GM06990 (cell line): ENCODE measurements around the gene TMEM178B.

Source experiments
- DNase-seq: peaks from one replicate; pipeline ENCODE4 v3.0.0-alpha.2; 2011; ENCODE audit not compliant: insufficient read length; ENCODE audit errors: extremely low read depth
- H3K27me3 ChIP-seq: replicated peaks from 2 replicates; pipeline ENCODE4 v1.6.0; 2011; ENCODE audit warnings: low read length; ENCODE audit not compliant: control insufficient read depth, insufficient read depth
- H3K36me3 ChIP-seq: 2 replicates; pipeline ENCODE4 v1.5.1; 2011; ENCODE audit warnings: low read length; ENCODE audit not compliant: control insufficient read depth, insufficient read depth
- H3K4me3 ChIP-seq: replicated peaks from 2 replicates; pipeline ENCODE4 v1.5.1; 2011; ENCODE audit warnings: low read depth, mild to moderate bottlenecking, control low read depth, low read length
- CTCF ChIP-seq: IDR thresholded peaks from 2 replicates; pipeline ENCODE4 v1.5.1; 2011; ENCODE audit warnings: low read length, control low read depth, mild to moderate bottlenecking, inconsistent platforms; ENCODE audit not compliant: insufficient read depth, poor library complexity, severe bottlenecking

Gene TMEM178B

GRCh38 chr7:141235656-141236055, 161.8 kb downstream of the TMEM178B start:
- TF ChIP-seq CTCF = no peak
- DNase-seq = no peak
- Histone ChIP-seq H3K36me3 (no peaks in the 10 kb centered on the region), H3K27me3 (no peaks in the 10 kb centered on the region; the same call in none of the 2 replicates), H3K4me3 (no peak overlapping the region)

- no peaks in the 10 kb centered on the region; the same call in none of the 2 replicates for H3K27me3 ChIP-seq
- H3K4me3 ChIP-seq = no peak overlapping the region
- no peak for TF ChIP-seq CTCF
- H3K36me3 ChIP-seq = no peaks in the 10 kb centered on the region
- no peak for DNase-seq
Observed at GRCh38 chr7:141238596-141239243, 164.9 kb downstream of the TMEM178B start.

- H3K4me3 ChIP-seq = no peak overlapping the region
- no peaks in the 10 kb centered on the region for H3K36me3 ChIP-seq
- no peak for TF ChIP-seq CTCF
- H3K27me3 ChIP-seq = no peaks in the 10 kb centered on the region; the same call in none of the 2 replicates
- no peak for DNase-seq
Observed at GRCh38 chr7:141239661-141240060, 165.8 kb downstream of the TMEM178B start.

- no peaks in the 10 kb centered on the region; the same call in 1 of the 2 replicates for H3K27me3 ChIP-seq
- DNase-seq = no peak
- no peak overlapping the region for H3K4me3 ChIP-seq
- no peaks in the 10 kb centered on the region for H3K36me3 ChIP-seq
- TF ChIP-seq CTCF = no peak
Observed at GRCh38 chr7:141242568-141242967, 168.7 kb downstream of the TMEM178B start.

- H3K4me3 ChIP-seq = no peak overlapping the region
- no peak for TF ChIP-seq CTCF
Observed at GRCh38 chr7:141243368-141243767, 169.5 kb downstream of the TMEM178B start.

More at GRCh38 chr7:141243368-141243767, 169.5 kb downstream of the TMEM178B start:
- no peaks in the 10 kb centered on the region; the same call in 1 of the 2 replicates for H3K27me3 ChIP-seq
- DNase-seq = no peak
- H3K36me3 ChIP-seq = no peaks in the 10 kb centered on the region
